Subcutaneous abdominal adipose tissue (tissue), 5 donors: Measurements from ENCODE around the gene ZFAND3.
"Not testable (repeated sequence)": the region's sequence is repeated elsewhere in the genome, so short reads cannot be mapped to it uniquely, and the experiment has no call there.

Experiments used
- H3K27ac ChIP-seq: one replicate; pipeline ENCODE4 v1.7.0; 2013; ENCODE audit warnings: low read depth, mild to moderate bottlenecking, inconsistent platforms, low read length, moderate library complexity
- H3K27me3 ChIP-seq, 5 donors: one replicate each; pipeline ENCODE4 v1.7.0; 2013; ENCODE audit warnings: low read length in 5 of 5, inconsistent platforms in 1 of 5; ENCODE audit not compliant: control insufficient read depth in 5 of 5, insufficient read depth in 4 of 5
- H3K36me3 ChIP-seq, 5 donors: one replicate each; pipeline ENCODE4 v1.7.0; 2013; ENCODE audit warnings: low read length in 5 of 5; ENCODE audit not compliant: control insufficient read depth in 5 of 5, insufficient read depth in 5 of 5
- H3K4me1 ChIP-seq, 5 donors: one replicate each; pipeline ENCODE4 v1.7.0; 2013; ENCODE audit warnings: low read length in 5 of 5, mild to moderate bottlenecking in 3 of 5, moderate library complexity in 1 of 5; ENCODE audit not compliant: control insufficient read depth in 5 of 5, insufficient read depth in 5 of 5
- H3K4me3 ChIP-seq, 5 donors: one replicate each; pipeline ENCODE4 v1.7.0; 2013; ENCODE audit warnings: low read length in 5 of 5, low read depth in 1 of 5
- H3K9ac ChIP-seq, 5 donors: one replicate each; pipeline ENCODE4 v1.7.0; 2013; ENCODE audit warnings: low read length in 5 of 5, mild to moderate bottlenecking in 4 of 5, moderate library complexity in 3 of 5
- H3K9me3 ChIP-seq, 5 donors: one replicate each; pipeline ENCODE4 v1.7.0; 2013; ENCODE audit warnings: low read length in 5 of 5; ENCODE audit not compliant: control insufficient read depth in 5 of 5
- donor health status: healthy.
- donor health status: healthy.
- donor health status: healthy.
- donor health status: healthy.
- donor health status: healthy.

ZFAND3 gene

GRCh38 chr6:37871616-37872372, 52.3 kb downstream of the ZFAND3 start:
- no peak overlapping the region for H3K9ac ChIP-seq
- H3K4me3 ChIP-seq = no peak overlapping the region
- peaks cover 0 to 12% (median 9%) of the 10 kb centered on the region in 5 donors for H3K4me1 ChIP-seq
- H3K27ac ChIP-seq = no peak overlapping the region
- H3K36me3 ChIP-seq = no peaks in the 10 kb centered on the region
- H3K27me3 ChIP-seq = no peaks in the 10 kb centered on the region
- H3K9me3 ChIP-seq = peaks cover 0 to 3% (median 0%) of the 10 kb centered on the region in 5 donors

- Histone ChIP-seq H3K9me3 (peaks cover 0 to 3% (median 0%) of the 10 kb centered on the region in 5 donors), H3K4me3 (no peak overlapping the region), H3K27me3 (no peaks in the 10 kb centered on the region), H3K27ac (no peak overlapping the region), H3K9ac (no peak overlapping the region), H3K36me3 (no peaks in the 10 kb centered on the region), H3K4me1 (peaks cover 0 to 11% (median 6%) of the 10 kb centered on the region in 5 donors)
These were observed 52.8 kb downstream of the ZFAND3 start for GRCh38 chr6:37872373-37872745.

DNA sequence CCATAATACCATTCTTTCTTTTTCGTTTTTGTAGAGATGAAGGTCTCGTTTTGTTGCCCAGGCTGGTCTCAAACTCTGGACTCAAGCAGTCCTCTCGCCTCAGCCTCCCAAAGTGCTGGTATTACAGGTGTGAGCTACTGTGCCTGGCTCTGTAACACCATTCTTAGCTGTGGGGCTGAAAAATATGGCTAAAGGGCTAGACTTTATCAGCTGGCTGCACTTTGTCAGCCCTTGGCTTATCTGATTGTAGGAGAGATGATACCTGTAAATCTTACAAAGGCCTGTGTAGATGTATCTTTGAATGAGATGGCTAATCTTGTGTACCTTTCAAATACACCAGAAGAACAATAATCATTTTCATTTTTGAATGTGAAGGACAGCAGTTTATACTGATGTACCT, 55.2 kb downstream of the ZFAND3 start:
- H3K4me3 ChIP-seq = no peak overlapping the region
- no peaks in the 10 kb centered on the region for H3K27me3 ChIP-seq
- no peak overlapping the region for H3K9ac ChIP-seq
- peaks cover 0 to 3% (median 0%) of the 10 kb centered on the region in 5 donors for H3K9me3 ChIP-seq
- H3K36me3 ChIP-seq = no peaks in the 10 kb centered on the region
- H3K27ac ChIP-seq = no peak overlapping the region
- H3K4me1 ChIP-seq = peaks cover 0 to 20% (median 17%) of the 10 kb centered on the region in 5 donors

DNA sequence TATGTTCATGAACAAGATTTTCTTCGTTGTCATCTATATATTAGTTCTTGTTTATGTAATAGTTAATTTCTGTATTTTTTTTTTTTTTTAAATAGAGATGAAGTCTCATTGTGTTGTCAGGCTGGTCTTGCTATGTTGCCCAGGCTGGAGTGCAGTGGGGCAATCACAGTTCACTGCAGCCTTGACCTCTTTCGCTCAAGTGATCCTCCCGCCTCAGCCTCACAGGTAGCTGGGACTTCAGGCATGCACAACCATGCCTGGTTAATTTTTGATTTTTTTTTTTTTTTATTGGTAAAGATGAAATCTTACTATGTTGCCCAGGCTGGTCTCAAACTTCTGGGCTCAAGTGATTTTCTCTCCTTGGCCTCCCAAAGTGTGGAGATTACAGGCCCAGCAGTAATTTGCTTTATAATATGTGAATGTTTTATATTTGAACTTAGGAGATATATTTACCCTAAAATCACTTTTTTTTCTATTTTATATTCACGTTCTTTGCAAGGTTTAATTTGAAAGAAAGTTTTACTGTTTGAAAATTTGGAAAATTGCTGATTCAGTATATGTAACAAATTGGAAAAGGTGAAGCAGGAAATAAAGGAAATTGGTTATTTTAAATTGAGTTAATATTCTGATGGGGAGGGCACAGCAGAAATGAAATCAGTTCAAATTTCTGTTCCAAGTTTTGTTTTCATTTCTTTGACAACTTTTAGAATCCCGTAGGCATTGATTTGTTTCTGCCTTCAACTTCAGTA, 56.2 kb downstream of the ZFAND3 start:
- H3K9ac ChIP-seq = no peak overlapping the region
- peaks cover 0 to 3% (median 0%) of the 10 kb centered on the region in 5 donors for H3K9me3 ChIP-seq
- peaks cover 0 to 20% (median 17%) of the 10 kb centered on the region in 5 donors for H3K4me1 ChIP-seq
- H3K4me3 ChIP-seq = no peak overlapping the region
- no peaks in the 10 kb centered on the region for H3K27me3 ChIP-seq
- H3K27ac ChIP-seq = no peak overlapping the region
- no peaks in the 10 kb centered on the region for H3K36me3 ChIP-seq

- peaks cover 0 to 22% (median 17%) of the 10 kb centered on the region in 5 donors for H3K4me1 ChIP-seq
- H3K27me3 ChIP-seq = no peaks in the 10 kb centered on the region
- no peaks in the 10 kb centered on the region for H3K9me3 ChIP-seq
- no peak overlapping the region for H3K27ac ChIP-seq
- H3K36me3 ChIP-seq = no peaks in the 10 kb centered on the region
- no peak overlapping the region for H3K4me3 ChIP-seq
- H3K9ac ChIP-seq = no peak overlapping the region
These were observed 57.3 kb downstream of the ZFAND3 start for GRCh38 chr6:37876843-37877242.

DNA sequence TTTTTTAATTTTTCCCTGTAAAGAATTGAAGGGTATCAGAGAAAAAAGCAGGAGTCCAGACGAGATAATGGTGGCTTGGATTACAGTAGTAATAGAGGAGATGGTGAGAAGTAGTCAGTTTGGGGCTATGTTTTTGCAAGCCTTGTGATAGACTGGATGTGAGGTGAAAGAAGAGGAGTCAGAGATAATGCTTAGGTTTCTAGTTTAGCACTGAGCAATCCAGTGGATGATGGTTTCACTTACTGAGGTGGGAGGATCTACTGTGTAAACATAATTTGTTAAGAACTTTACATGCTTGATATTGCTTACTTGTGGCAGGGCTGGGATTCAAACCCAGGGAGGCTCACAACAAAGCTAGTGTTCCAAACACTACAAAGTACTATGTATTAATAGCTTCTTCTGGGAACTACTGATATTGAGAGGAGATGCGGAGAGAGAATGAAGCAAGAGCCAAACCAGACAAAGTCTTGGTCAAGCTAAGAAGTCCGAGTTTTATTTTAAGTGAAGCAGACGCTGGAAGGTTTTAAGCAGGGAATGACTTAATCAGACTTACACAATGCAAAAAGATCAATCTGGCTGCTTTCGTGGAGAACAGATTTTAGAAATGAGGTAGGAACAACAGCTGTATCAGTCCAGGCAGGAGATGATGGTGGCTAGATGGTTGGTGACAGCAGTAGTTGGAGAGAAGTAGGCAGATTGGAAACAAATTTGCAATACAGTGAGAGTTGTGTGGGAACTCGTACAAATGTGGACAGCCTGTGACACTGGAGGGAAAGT, 58.0 kb downstream of the ZFAND3 start:
- Histone ChIP-seq H3K4me1 (peaks cover 0 to 29% (median 22%) of the 10 kb centered on the region in 5 donors), H3K36me3 (no peaks in the 10 kb centered on the region), H3K27me3 (no peaks in the 10 kb centered on the region), H3K4me3 (no peak overlapping the region), H3K9me3 (no peaks in the 10 kb centered on the region), H3K9ac (no peak overlapping the region), H3K27ac (no peak overlapping the region)

GRCh38 chr6:37878150-37878710, 58.7 kb downstream of the ZFAND3 start:
- peaks cover 0 to 35% (median 26%) of the 10 kb centered on the region in 5 donors for H3K4me1 ChIP-seq
- H3K27me3 ChIP-seq = no peaks in the 10 kb centered on the region
- H3K9me3 ChIP-seq = no peaks in the 10 kb centered on the region
- H3K4me3 ChIP-seq = no peak overlapping the region
- no peak overlapping the region for H3K27ac ChIP-seq
- H3K9ac ChIP-seq = no peak overlapping the region
- H3K36me3 ChIP-seq = no peaks in the 10 kb centered on the region

DNA sequence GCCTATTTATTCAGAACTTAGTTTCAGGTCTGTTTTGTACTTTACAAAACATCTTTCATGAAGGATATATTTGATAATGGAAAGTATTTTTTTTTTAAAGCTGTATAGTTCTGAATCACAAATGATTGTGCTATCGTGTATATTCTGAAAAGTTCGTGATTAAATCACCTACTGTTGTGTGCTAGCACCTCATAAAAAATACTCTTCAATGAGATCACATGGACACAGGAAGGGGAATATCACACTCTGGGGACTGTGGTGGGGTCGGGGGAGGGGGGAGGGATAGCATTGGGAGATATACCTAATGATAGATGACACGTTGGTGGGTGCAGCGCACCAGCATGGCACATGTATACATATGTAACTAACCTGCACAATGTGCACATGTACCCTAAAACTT, 61.1 kb downstream of the ZFAND3 start:
- not testable (repeated sequence) for H3K4me3 ChIP-seq, H3K9me3 ChIP-seq, H3K27me3 ChIP-seq, H3K27ac ChIP-seq, H3K36me3 ChIP-seq, H3K9ac ChIP-seq
- H3K4me1 ChIP-seq = peaks cover 0 to 32% (median 24%) of the 10 kb centered on the region in 5 donors

DNA sequence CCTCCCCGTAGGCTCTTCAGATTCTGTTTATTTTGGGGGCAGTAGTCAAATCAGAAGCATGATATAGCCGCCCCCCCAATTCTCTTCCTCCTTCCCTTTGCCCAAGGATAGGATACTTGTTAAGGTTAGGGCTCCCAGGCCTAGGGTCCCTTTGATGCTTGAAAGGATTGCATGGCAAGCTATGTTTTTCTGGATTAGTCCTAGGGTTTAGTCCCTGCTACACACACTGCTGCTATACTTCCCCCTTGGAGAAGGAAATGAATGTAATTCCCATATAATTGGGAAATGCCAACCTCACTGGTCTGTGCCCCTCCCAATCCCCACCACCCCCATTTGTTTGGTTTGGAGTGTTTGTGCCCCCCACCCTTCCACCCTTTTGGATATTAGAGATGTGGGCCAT, 62.8 kb downstream of the ZFAND3 start:
- H3K36me3 ChIP-seq = no peaks in the 10 kb centered on the region
- H3K9ac ChIP-seq = no peak overlapping the region
- peaks cover 0 to 31% (median 24%) of the 10 kb centered on the region in 5 donors for H3K4me1 ChIP-seq
- no peaks in the 10 kb centered on the region for H3K27me3 ChIP-seq
- no peaks in the 10 kb centered on the region for H3K9me3 ChIP-seq
- H3K27ac ChIP-seq = no peak overlapping the region
- no peak overlapping the region for H3K4me3 ChIP-seq
